COLO668 (cell line): ENCODE measurements around the gene ZFYVE28.

Experiments
- DNase-seq: peaks from one replicate; lab custom pipeline; 2025; ENCODE audit not compliant: unreplicated experiment; lab: John Stamatoyannopoulos, UW

ZFYVE28 gene

DNA sequence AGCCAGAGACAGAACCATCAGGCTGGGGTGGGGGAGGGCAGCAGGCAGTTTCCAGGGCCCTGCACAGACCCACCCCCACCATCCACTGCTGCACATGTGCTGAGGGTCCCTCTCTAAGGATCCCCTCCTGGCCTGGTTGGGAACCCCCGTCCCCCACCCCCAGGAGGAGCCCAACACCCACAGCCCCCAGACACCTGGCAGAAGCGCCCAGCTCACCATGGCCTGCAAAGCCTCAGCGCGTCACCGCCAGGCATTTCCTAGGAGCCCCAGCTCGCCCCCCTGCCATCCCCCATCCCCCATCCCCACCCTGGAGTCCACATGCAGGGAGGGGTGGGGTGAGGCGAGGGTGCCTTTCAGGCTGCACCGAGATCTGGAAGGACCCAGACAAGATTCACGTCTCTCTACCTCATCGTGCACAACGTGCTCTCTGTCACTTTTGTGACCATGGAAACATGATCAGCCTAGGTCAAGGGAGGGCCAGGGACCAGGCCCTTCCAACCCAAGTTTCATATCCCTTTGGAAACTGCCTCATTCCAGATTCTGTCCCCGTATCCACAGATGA, 165.8 kb downstream of the ZFYVE28 start:
- no peak for DNase-seq

DNA sequence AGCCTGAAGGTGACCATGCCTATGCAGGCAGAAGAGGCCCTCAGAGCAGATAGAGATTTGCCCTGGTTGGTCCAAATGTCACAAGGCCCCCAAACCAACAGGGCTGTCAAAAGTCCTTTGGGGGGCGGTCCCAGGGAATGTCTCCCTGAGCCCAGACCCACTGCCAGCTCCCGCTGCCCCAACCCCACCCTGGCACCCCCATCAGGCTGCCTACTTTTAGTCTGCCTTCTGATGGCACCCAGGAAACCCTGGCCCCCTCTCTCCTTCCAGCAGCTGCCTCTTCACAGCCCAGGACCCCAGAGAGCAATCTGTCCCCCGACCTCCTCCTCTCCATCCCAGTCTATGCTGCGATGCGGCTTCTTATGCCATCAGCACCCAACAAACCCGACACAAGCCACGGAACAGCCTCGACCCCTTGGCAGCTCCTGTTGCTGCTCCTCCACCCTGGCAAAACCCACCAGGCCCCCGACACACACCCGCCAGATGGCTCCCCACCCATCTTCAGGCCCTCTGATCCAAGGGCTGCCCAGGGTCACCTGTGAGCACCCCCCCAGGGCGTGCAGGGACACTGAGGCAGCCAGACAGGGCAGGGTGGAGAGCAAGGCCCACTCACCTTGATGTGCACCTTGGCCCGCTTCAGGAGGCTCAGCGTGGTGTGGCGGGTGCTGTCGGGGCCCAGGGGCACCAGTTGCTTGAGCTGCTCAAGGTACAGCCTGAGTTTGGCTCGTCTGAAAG, 166.5 kb downstream of the ZFYVE28 start:
- DNase-seq, result no peak

DNA sequence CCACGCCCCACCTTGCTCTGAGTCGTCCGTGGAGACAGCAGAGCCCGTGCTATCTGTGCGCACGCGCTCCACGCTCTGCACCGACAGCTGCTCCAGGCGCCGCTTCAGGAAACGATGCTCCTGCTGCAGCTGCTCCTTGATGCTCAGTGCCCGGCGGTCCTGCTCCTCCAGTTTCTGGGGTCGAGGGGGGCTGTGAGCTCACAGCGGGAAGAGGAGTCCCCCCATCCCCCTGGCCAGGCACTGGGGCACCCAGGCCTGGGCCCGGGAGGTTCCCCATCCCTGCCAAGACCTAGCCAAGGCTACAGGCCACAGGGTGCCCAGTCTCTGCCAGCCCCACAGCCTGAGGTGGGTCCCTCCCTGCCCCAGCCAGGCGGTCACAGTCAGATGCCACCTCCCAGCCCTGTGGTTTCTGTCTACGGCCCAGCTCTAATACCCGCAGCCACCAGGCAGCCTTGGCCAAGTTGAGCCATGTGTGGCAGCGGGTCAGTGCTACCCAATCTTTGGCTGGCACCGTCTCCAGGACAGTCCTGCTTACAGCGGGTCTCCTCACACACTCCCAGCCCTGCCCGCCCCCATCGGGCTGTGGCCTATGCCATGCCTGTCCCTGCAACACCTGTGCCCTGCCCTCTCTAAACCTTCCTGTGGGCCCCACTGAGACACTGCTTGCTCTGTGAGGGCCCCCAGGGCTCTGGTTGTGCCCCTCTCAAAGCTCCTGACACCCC, 167.2 kb downstream of the ZFYVE28 start:
- no peak for DNase-seq

DNA sequence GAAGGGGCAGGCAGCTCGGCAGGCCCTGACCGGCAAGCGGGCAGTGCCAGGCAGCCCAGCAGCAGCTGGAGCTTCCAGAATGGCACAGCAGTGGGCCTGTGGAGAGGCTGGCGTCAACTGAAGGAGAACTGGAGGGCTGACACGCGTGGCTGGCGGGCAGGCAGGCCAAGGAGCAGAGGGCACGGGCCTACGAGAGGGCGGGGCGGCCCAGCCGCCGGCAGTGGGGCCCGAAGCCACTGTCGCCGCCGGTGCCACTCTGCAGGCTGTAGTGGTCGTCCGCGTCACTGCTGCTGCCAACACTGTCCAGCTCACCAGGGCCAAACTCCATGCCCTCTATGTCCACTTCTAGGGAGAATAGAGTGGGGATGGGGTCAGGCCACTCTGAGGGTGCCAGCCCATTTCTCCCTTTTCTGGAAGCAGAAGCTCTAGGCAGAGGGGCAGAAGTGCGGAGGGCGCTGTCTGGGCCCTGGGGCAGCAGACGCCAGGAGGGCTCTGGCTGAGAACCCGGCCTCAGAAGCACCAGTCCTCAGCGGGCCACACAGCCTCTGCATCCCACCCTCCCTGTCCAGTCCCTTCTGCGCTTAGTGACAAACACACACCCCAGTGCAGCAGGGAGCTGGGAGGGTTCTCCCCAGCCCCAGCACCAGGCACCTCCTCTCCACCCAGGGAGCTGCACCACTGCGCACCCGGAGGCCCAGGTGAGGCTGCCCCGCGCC, 167.9 kb downstream of the ZFYVE28 start:
- no peak for DNase-seq

DNA sequence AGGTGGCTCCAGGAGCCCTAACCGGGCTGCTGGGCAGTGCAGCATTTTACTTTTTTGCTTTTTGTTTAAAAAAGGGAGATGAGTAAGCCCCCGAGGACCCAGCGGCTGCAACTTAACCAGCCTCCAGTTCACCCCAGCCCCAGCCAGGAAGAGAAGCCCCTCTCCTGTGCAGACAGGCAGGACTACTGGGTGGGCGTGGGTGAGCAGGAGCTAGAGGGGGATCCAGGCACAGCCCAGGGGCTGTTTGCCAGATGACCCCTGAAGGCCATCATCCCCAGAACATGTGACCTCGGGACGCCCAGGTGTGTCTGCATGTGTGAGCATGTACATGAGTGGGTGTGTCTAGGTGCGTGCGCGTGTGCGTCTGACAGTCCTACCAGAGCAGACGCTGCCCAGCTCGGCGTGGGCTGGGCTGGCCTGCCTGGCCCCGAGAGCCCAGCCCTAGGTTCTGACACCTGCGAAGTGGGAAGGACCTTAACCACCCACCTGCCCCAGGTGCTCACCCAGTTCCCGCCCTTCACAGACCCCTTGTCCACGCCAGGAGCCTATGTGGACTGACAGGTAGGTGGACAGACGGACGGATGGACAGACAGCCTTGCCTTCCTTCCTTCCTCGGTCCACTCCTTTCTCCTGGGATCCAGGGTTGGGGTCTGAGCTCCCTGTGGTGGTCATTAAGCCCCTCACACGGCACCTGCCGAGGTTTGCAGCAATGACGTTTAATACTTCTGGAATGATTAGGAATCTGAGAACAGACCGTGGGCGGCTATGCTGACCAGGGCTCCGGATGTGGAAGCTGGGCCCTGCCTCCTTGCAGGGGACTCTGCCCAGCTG, 168.7 kb downstream of the ZFYVE28 start:
- DNase-seq, result no peak

DNA sequence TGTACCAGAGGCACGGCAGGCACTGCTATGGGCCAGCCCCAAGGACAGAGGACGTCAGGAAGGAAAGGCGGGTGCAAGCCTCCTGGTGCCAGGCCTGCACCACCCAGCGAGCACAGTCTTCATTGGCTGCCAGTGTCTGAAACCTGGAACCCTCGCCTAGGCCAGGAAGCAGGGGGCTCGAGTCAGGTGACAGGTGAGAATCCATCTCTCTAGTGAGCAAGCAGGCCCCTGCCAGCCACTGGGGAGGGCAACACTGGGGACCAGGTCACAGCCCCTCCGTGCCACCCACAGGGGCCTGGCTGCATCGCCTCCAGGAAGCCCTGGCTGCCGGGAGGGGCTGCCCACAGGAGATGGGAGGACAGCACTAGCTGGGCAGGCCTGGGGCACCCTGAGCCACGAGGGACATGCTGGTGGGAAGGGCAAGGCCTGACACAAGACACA, 169.6 kb downstream of the ZFYVE28 start:
- DNase-seq, result no peak

DNA sequence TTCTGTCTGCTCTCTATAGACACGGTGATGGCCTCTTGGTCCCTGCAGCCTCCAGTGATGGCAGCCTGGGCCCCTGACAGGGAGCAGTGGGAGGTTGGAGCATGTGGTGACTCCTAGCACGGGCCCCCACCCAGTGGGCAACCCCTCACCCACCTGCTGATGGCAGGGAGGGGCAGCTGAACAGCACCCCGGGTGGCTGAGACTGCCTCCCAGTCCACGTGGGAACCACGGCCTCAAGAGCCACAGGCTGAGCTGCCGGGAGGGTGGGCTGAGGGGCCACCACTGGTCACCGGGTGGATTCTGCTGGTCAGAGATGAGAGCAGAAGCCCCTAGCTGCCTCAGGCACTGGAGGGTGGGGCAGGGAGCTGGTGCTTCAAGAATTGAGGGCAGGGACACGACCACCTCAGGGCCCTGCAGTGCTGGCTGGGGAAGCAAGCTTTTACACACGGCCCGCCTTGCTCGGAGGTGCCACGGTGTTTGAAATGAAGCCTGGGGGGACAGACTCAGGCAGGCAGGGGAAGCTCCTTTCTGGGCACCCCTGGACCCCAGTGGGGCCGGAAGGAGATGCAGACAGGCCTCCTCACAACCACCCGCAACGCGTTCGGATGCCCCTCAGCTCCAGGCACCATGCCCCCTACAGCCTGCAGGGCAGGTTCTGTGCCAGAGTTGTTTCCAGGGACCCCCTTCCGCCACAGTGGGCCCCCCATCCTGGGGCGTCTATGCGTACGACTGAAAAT, 170.2 kb downstream of the ZFYVE28 start:
- DNase-seq, result no peak

DNA sequence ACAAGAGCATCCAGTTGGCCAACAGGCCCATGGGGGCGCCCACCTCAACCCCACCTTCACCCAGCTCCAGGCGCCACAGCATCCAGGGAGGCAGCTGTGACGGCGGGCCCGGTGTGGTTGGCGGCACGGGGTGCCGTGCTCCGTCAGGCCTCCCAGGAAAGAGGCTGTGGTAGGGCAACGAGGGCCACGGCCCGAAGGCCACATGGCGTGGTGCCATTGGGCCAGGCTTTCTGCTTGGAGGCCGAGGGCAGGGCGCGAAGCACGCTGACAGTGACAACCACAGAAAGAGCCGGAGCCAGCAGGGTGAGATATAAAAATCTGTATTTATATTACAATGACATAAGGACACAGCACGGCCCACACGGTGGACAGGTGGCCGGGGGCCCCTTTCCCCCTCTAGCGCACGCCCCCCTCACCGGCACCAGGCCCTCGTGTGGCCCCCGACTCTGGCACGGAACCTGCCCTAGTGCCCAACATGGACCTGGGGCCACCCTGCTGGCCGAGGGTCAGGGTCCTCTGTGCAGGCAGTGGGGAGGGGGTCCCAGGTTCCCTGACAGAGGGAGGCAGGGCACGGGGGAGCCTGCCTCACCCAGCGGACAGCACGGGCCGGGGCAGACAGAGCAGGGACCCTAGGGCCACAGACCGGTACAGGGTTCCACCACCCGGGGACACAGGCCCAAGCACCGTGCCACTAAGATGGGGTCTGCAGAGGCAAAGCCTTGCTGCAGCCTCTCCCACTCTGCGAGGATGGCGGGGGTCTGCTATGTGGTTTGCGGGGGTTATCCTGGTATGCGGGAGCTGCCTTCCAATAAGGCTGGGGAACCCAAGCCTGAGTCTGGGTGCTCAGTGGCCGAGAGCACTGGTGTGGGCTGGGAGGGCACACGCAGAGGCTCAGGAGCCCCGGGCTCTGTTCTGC, 171.1 kb downstream of the ZFYVE28 start:
- DNase-seq, result no peak

DNA sequence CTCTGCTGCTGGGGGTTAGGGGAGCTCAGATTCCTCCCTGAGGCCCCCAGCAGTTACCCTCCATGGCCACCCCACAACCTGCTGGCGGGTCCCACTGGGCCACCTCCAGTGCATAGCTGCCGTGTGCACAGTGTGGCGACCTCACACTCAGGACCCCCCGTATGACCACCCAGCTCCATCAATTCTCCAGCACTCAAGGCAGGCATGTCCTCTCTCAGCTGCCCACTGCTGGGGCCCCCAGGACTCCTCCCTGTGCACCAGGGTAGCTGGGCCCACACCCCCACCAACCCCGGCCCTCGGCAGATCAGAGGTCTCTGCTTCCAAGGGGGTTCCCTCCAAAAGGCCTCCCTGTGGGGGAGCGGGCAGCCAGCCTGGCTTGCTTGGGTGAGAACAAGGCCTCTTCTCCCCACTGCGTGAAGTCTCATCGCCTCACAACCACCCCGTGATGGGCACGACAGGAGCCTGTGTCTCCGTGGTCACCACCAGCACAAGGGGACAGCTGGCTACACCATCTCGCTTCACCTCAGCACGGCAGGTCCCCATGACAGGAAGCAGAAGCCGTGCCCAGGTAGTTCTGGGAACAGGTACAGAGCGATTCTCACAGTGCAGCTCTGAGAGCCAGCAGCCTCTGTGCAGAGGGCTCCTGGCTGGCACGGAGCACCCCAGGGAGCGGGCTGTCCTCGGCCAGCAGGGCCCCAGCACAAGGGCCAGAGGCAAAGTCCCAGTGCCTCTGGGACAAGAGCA, 171.9 kb downstream of the ZFYVE28 start:
- DNase-seq, result no peak

DNA sequence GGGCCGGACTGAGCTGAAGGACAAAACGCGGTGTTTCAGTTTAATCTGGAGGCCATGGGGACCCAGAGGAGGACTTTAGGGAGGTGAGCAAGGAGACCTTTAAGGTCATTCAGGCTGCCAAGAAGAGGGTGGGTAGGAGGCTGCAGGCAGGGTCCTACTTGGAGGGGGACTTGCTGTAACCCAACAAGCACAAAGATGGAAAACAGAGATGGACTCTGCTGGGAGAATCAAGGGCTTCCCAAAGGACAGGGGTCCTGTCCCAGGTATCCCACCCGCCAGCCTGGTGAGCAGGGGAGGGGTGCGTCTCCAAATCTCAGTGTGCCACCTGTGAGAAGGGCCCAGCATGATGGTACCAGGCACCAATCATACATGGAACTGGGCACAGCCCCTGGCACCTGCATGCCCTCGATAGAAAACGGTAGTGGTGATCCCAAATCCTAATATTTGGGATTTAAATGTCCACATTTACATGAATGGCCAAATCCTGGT, 172.6 kb downstream of the ZFYVE28 start:
- no peak for DNase-seq

DNA sequence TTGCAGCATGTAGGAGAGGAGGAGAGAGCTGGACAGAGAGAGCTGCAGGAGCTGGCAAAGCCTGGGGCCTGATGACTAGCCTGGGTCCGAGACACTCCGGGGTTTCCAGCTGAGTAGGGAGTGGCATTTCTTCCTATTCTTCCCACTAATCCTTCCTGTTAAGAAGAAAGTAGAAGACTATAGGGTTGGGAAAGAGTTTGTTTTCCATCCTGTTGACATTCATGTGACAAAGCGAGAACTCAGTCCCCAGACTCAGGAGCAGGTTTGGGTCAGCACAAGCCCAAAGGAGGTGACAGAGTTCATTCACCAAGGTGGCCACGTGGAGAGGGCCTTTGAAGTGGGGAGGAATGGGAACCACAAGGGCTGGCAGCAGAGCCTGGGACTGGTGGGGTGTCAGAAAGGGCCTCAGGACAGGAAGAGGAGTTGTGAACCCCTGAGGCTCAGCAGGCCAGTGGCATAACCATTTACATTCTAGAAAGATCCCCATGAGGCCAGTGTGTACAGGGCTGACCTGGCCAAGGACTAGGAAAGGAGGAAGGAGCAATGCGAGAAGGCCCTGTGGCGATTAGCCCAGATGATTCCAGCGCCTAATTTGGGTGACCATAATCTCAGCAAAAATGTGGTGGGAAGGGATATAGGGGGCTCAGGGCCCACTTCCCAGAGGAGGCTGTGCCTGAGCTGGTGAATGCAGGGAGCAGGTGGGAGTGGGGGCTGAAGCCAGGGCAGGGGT, 173.2 kb downstream of the ZFYVE28 start:
- DNase-seq, result no peak

DNA sequence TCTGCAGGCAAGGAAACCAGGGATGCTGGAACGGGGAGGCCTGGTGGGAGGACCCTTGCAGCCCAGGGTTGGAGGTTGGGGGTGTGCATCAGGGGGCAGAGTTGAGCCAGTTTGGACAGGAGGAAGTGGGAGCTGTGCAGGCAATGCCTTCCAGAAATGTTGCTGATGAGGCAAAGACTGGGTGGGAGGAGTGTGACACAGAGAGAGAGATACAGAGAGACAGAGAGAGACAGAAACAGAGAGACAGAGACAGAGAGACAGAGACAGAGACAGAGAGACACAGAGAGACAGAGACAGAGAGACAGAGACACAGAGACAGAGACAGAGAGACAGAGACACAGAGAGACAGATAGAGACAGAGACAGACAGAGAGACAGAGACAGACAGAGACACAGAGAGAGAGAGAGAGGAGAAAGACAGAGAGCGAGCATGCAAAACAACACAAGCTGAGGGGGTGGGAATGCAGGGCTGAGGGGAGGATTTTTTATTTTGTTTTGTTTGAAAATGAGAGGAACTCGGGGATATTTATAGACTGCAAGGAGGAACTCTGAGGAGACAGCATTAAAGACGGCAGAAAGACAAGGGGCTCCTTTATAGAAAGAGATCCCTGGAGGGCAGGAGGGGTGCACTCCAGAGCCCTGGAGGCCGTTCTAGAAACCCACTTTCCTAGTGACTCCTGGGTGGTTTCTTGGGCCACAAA, 174.6 kb downstream of the ZFYVE28 start:
- peak; percentile 44 for DNase-seq

DNA sequence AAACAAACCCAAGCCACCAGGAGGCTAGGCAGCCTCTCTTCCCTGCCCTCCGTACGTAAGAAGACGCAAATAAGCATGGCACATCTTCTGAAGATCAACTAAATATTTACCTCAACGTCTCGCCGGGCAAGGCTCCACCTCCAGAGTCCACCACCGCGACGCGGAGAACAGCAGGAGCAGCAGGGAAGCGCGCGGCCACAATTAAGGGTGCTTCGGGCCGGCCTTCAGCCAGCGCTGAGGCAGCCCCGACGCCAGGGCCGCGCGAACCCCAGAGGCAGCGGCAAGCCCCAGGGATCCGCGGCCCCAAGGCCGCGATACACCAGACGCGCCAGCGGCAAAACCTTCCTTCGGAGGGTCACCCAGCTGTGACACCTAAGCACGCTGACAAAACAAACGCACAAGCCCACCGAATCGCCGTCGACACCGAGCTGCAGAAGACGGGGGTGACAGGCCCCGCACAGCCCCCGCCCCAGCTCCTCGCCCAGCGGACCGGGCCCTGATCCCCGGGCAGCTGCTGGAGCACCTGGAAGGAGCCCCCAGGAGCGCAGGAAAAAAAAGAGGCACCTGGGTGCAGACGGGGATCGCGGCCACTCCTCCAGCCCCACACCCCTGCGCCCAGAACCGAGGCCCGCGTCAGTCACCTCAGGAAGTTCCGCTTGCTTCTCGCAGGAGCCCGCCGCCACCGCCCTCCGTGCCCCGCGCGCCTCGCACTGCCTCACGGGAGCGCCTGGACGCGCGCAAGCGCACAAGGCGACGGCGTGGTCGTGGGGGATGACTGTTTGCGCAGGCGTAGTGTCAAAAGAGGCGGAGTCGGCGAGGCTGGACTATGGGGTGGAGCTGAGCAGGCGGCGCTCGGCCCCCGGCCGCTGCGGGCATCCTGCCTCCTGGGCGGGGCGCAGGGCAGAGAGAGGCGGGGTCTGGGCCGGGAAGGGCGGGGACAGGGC, 176.8 kb downstream of the ZFYVE28 start, which contains the start of the genes HAUS3 and POLN:
Gene HAUS3, minus strand, starts transcription at position 712 of the 944 bp plus-strand sequence. CDS start 1,175 bp downstream, outside the sequence.
Gene POLN, minus strand, starts transcription at position 712 of the 944 bp plus-strand sequence. CDS start 12,890 bp downstream, outside the sequence.
- peak; percentile 98 for DNase-seq

DNA sequence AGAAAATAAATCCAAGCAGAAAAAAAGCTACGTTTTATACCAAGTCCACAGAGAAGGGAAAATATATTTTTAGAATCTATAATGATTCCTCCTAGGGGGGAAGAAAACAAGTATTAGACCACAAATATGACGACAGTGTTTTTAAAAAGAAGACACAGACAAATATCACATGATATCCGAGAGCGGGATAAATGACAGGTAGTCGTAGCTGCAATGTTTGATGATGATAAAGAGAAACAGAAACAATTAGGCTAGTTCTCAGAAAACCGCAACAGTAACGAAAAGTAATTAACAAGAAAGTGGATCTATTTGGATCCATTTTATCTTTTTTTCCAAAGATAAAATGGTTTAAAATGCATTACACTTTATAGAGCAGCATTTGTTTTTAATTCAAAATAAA, 177.4 kb downstream of the ZFYVE28 start:
- no peak for DNase-seq

DNA sequence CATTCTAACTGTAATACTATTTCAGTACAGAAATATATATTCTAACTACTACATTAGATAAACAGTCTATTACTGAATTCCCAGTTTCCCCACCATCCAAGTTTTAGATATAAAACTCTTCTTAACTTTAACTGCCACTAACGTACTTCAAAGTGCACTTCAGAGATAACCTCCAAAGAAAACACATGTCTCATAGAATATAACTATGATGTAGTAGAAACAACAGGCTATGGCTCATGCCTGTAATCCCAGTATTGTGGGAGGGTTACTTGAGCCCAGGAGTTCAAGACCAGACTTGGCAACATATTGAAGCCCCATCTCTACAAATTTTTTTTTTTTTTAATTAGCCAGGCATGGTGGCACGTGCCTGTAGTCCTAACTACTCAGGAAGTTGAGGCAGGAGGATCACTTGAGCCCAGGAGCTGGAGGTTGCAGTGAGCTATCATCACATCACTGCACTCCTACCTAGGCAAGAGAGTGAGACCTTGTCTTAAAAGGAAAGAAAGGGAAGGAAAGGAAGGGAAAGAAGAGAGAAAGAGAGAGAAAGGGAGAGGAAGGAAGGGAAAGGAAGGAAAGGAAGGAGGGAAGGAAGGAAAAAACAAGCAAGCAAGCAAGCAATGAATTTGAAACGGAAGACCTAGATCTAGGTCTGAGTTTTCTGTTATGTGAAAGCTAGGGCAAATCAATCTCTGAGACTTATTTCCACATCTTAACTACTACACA, 181.3 kb downstream of the ZFYVE28 start:
- DNase-seq, result no peak
